DND-41 (cell line): ENCODE results near the gene MGAT4C.

Experiments
- ATAC-seq: fragments of 200-7000 bp; cut with Tn5 transposase; 3 replicates; pipeline ENCODE4 v1.9.1; 2021; ENCODE audit warnings: low read depth; ENCODE audit not compliant: insufficient read depth
- DNase-seq: peaks from one replicate; pipeline ENCODE4 v3.0.0-alpha.2; 2020
- H2AFZ ChIP-seq: 2 replicates; pipeline ENCODE4 v1.6.0; 2012; ENCODE audit warnings: low read depth, low read length
- H3K27ac ChIP-seq: 2 replicates; pipeline ENCODE4 v1.5.1; 2012; ENCODE audit warnings: low read length, inconsistent platforms
- H3K27me3 ChIP-seq: fragments of 200-600 bp; sonication (generic); 2 replicates; pipeline ENCODE4 v1.6.0; 2012; ENCODE audit warnings: low read length, mild to moderate bottlenecking, inconsistent platforms; ENCODE audit not compliant: insufficient read depth, poor library complexity
- H3K36me3 ChIP-seq: 2 replicates; pipeline ENCODE4 v1.5.1; 2012; ENCODE audit warnings: low read length, inconsistent platforms; ENCODE audit not compliant: insufficient read depth
- H3K4me1 ChIP-seq: 2 replicates; pipeline ENCODE4 v1.5.1; 2012; ENCODE audit warnings: mild to moderate bottlenecking, low read length; ENCODE audit not compliant: insufficient read depth
- H3K4me2 ChIP-seq: 2 replicates; pipeline ENCODE4 v1.6.0; 2012; ENCODE audit warnings: mild to moderate bottlenecking, moderate library complexity, low read length, inconsistent platforms; ENCODE audit not compliant: insufficient read depth
- H3K4me3 ChIP-seq, 2 experiments: fragments of 200-600 bp in 1 of 2; shearing (Covaris generic) in 1 of 2; 2 replicates each; pipeline ENCODE4 v1.5.1; 2012 to 2016; ENCODE audit warnings: inconsistent platforms in 2 of 2, low read length in 2 of 2, mild to moderate bottlenecking in 2 of 2, low read depth in 1 of 2, moderate library complexity in 1 of 2
- H3K79me2 ChIP-seq: 2 replicates; pipeline ENCODE4 v1.6.0; 2012; ENCODE audit warnings: low read length, inconsistent platforms; ENCODE audit not compliant: insufficient read depth
- H3K9ac ChIP-seq: 2 replicates; pipeline ENCODE4 v1.6.0; 2012; ENCODE audit warnings: low read depth, mild to moderate bottlenecking, inconsistent platforms, low read length, moderate library complexity
- H3K9me3 ChIP-seq: 2 replicates; pipeline ENCODE4 v1.5.1; 2012; ENCODE audit warnings: low read length, moderate library complexity, mild to moderate bottlenecking, inconsistent platforms; ENCODE audit not compliant: insufficient read depth, severe bottlenecking
- H4K20me1 ChIP-seq: 2 replicates; pipeline ENCODE4 v1.6.0; 2012; ENCODE audit warnings: low read length; ENCODE audit not compliant: insufficient read depth
- EZH2 ChIP-seq: IDR thresholded peaks from 3 replicates; pipeline ENCODE4 v1.6.1; 2012; ENCODE audit warnings: borderline replicate concordance, low read depth, mild to moderate bottlenecking, moderate library complexity, low read length, inconsistent platforms; ENCODE audit not compliant: severe bottlenecking
- TF ChIP-seq, protein P1 (sequence below): IDR thresholded peaks from 2 replicates; pipeline ENCODE4 v1.5.1; 2012; ENCODE audit warnings: borderline replicate concordance, low read length, moderate library complexity, mild to moderate bottlenecking; ENCODE audit not compliant: poor library complexity, severe bottlenecking; ENCODE audit errors: extremely low read depth

The MGAT4C gene

DNA sequence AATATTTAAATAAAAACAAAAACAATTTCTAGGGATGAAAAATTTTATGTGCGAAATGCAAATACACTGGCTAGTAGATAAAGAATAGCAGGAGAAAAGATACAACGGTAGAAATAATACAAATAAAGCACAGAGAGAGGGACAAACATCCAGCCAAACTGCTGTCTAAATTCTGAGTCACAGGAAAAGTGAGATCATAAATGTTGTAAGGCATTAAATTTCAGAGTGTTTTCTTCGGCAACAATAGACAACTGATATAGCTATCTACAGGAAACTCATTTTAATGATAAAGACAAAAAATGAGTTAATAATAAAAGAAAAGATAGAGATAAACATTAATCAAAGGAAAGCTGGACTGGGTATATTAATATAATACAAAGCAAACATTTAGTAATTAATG lies 259.9 kb downstream of the MGAT4C start:
- no peak overlapping the region for H3K4me3 ChIP-seq
- H3K27ac ChIP-seq: no peak overlapping the region
- H4K20me1 ChIP-seq: no peaks in the 10 kb centered on the region
- ATAC-seq (no peak), DNase-seq (no peak)
- H2AFZ ChIP-seq: no peak overlapping the region
- H3K36me3 ChIP-seq: no peaks in the 10 kb centered on the region
- no peaks in the 10 kb centered on the region for H3K27me3 ChIP-seq
- H3K9ac ChIP-seq: no peak overlapping the region
- H3K4me2 ChIP-seq: no peak overlapping the region
- TF ChIP-seq EZH2: no peak
- TF ChIP-seq, protein P1, sequence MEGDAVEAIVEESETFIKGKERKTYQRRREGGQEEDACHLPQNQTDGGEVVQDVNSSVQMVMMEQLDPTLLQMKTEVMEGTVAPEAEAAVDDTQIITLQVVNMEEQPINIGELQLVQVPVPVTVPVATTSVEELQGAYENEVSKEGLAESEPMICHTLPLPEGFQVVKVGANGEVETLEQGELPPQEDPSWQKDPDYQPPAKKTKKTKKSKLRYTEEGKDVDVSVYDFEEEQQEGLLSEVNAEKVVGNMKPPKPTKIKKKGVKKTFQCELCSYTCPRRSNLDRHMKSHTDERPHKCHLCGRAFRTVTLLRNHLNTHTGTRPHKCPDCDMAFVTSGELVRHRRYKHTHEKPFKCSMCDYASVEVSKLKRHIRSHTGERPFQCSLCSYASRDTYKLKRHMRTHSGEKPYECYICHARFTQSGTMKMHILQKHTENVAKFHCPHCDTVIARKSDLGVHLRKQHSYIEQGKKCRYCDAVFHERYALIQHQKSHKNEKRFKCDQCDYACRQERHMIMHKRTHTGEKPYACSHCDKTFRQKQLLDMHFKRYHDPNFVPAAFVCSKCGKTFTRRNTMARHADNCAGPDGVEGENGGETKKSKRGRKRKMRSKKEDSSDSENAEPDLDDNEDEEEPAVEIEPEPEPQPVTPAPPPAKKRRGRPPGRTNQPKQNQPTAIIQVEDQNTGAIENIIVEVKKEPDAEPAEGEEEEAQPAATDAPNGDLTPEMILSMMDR: no peak
- no peaks in the 10 kb centered on the region for H3K4me1 ChIP-seq
- H3K9me3 ChIP-seq: peaks cover 13% of the 10 kb centered on the region
- H3K79me2 ChIP-seq: no peaks in the 10 kb centered on the region

DNA sequence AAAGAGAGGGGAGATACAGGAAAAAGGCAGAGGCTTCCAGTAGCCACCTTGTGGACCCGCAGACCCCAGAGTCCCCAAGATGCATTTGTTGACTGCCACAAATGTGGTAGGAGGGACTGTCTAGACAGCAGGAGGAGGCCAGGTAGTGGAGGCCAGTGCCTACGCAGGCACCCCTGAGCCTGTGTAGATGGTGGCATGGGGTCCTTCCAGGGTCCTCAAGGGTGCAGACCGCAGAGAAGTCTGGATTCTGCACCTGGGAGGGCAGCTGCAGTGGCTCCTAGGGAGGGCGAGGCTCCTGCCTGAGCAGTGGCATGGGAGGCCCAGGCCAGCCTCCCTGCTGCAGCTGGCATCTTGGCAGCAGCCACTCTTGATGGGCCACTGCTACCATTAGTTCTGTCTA lies 262.4 kb downstream of the MGAT4C start:
- H4K20me1 ChIP-seq: no peaks in the 10 kb centered on the region
- no peaks in the 10 kb centered on the region for H3K36me3 ChIP-seq
- no peak overlapping the region for H3K9ac ChIP-seq
- H3K9me3 ChIP-seq: peaks cover 18% of the 10 kb centered on the region
- H3K27ac ChIP-seq: no peak overlapping the region
- no peak for ATAC-seq
- H3K27me3 ChIP-seq: no peaks in the 10 kb centered on the region
- no peak overlapping the region for H3K4me3 ChIP-seq
- H3K4me2 ChIP-seq: no peak overlapping the region
- no peak for DNase-seq
- TF ChIP-seq, protein P1: no peak
- TF ChIP-seq EZH2: no peak
- H3K4me1 ChIP-seq: no peaks in the 10 kb centered on the region
- H3K79me2 ChIP-seq: no peaks in the 10 kb centered on the region
- H2AFZ ChIP-seq: no peak overlapping the region

DNA sequence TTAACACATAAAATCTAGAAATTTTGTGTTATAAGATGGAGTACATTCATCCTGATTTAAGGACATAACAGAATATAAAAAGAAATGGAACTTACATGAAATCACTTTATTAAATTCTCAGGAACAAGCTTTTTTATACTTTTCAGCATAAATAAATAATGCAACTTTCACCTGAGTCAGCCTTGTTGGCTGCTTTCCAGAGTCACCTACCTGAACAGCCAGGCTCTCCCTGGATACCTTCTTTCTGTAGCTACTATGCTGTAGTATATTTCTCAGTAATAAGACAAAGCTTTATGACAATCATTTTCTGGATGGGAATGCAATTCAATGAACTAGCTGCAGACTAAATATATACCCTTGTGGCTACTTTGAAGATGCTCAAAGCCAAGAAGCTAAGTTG lies 270.2 kb downstream of the MGAT4C start:
- Histone ChIP-seq H3K79me2 (no peaks in the 10 kb centered on the region), H3K27ac (no peak overlapping the region)

More for the DNA sequence above, 270.2 kb downstream of the MGAT4C start:
- Histone ChIP-seq H3K9ac (no peak overlapping the region), H3K4me1 (no peaks in the 10 kb centered on the region), H4K20me1 (no peaks in the 10 kb centered on the region), H2AFZ (no peak overlapping the region), H3K4me2 (no peak overlapping the region), H3K4me3 (no peak overlapping the region), H3K36me3 (no peaks in the 10 kb centered on the region), H3K27me3 (no peaks in the 10 kb centered on the region), H3K9me3 (peaks cover 2% of the 10 kb centered on the region)
- ATAC-seq (no peak), DNase-seq (no peak)
- TF ChIP-seq, protein P1: no peak
- TF ChIP-seq EZH2: no peak
